ENCODE measurements around the gene EPPIN. TPM values are rescaled to one million over a fixed set of nuclear protein-coding genes. Genes with fewer than 3 reads are reported as not detected.

Gene EPPIN
- total and polyA plus RNA-seq, 11 donors: 0.20 TPM; not detected in 10

DNA sequence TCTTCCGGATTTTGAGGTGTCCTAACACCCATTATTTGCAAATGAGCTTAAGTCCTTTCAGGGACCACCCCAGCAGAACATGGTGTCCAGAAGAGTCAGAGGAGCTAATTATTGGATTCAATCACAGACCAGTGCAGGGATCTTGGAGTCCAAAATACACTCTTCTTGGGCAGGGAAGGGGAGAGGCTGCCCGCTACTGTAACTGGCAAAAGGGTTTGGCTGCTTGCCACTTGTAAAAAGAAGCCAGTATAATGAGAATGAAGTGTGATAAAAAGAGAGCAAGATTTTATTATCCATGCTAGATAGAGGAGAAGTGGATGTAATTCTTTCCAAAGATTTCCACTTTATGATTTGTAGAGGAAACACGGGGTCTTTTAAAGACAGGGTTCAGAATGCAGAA is 51.0 kb downstream of the EPPIN start:
- H3K27ac ChIP-seq: no peak overlapping the region
- H3K9me3 ChIP-seq: no peaks in the 10 kb centered on the region
- H3K4me1 ChIP-seq: no peaks in the 10 kb centered on the region
- peaks cover 0 to 25% (median 6%) of the 10 kb centered on the region in 9 donors for H3K27me3 ChIP-seq
- H3K36me3 ChIP-seq: no peaks in the 10 kb centered on the region
- H3K4me3 ChIP-seq: no peak overlapping the region
- WGBS, 4 donors: 68 to 84% (median 73%) methylated on average over 3 of the region's 3 CpGs
- ATAC-seq (no peak), DNase-seq (no peak)
- intact Hi-C loops (cut with DNase I): no loop called here
- TF ChIP-seq POLR2A (IDR thresholded peaks at IDR 0.05) (no peak), CTCF (IDR thresholded peaks at IDR 0.05) (no peak)

- Histone ChIP-seq H3K36me3 (no peaks in the 10 kb centered on the region), H3K27me3 (peaks cover 0 to 25% (median 6%) of the 10 kb centered on the region in 9 donors), H3K27ac (no peak overlapping the region), H3K4me1 (no peaks in the 10 kb centered on the region), H3K9me3 (no peaks in the 10 kb centered on the region), H3K4me3 (no peak overlapping the region)
- ATAC-seq (no peak), DNase-seq (no peak)
- TF ChIP-seq POLR2A (IDR thresholded peaks at IDR 0.05) (no peak), CTCF (IDR thresholded peaks at IDR 0.05) (no peak)
- intact Hi-C loops (cut with DNase I): no loop called here
- 84 to 100% (median 85%) methylated on average over 1 of the region's 1 CpG for WGBS, 4 donors
Observed at GRCh38 chr20:45495501-45495941, 51.7 kb downstream of the EPPIN start.

Other genes with a start within 250 kb of the EPPIN start
- not detected for gene RBPJL, start 240.6 kb downstream of the EPPIN start, total RNA-seq
- gene RBPJL, start 240.6 kb downstream of the EPPIN start, polyA plus RNA-seq: not detected
- gene MATN4, start 239.1 kb downstream of the EPPIN start, total RNA-seq: not detected
- gene MATN4, start 239.1 kb downstream of the EPPIN start, polyA plus RNA-seq: not detected
- gene SDC4, start 199.0 kb downstream of the EPPIN start, total RNA-seq: 100 to 1,000 TPM in 2 of 9 donors, 10 to 100 TPM in 7; 62.1 to 140 (median 94.1) TPM
- gene SDC4, start 199.0 kb downstream of the EPPIN start, polyA plus RNA-seq: 100 to 1,000 TPM in 1 of 2 donors, 10 to 100 TPM in 1; 44.3 to 139 TPM
- gene SYS1, start 184.2 kb downstream of the EPPIN start, total RNA-seq: 10 to 100 TPM; 16.4 to 54.0 (median 23.0) TPM
- gene SYS1, start 184.2 kb downstream of the EPPIN start, polyA plus RNA-seq: 10 to 100 TPM; 12.6 to 68.8 TPM
- gene TP53TG5, start 169.1 kb downstream of the EPPIN start, total RNA-seq: 1 to 10 TPM in 2 of 9 donors, under 1 TPM in 5, not detected in 2; 0.32 to 3.2 (median 0.76) TPM
- gene TP53TG5, start 169.1 kb downstream of the EPPIN start, polyA plus RNA-seq: 1 to 10 TPM in 1 of 2 donors, under 1 TPM in 1; 0.40 to 1.5 TPM
- 100 to 1,000 TPM; 209 to 395 (median 346) TPM for gene DBNDD2, start 139.1 kb downstream of the EPPIN start, total RNA-seq
- gene DBNDD2, start 139.1 kb downstream of the EPPIN start, polyA plus RNA-seq: 100 to 1,000 TPM; 331 to 423 TPM
- 100 to 1,000 TPM; 124 to 224 (median 165) TPM for gene PIGT, start 131.3 kb downstream of the EPPIN start, total RNA-seq
- 100 to 1,000 TPM; 106 to 175 TPM for gene PIGT, start 131.3 kb downstream of the EPPIN start, polyA plus RNA-seq
- gene WFDC2, start 77.6 kb downstream of the EPPIN start, total RNA-seq: 1 to 10 TPM in 1 of 9 donors, under 1 TPM in 1, not detected in 7; 0.77 to 4.7 TPM
- gene WFDC2, start 77.6 kb downstream of the EPPIN start, polyA plus RNA-seq: under 1 TPM in 1 of 2 donors, not detected in 1; 0.51 TPM
- not detected for gene SPINT3, start 31.8 kb downstream of the EPPIN start, total RNA-seq
- gene SPINT3, start 31.8 kb downstream of the EPPIN start, polyA plus RNA-seq: not detected
- gene WFDC6, start 7.9 kb downstream of the EPPIN start, total RNA-seq: not detected
- gene WFDC6, start 7.9 kb downstream of the EPPIN start, polyA plus RNA-seq: not detected
- not detected for gene WFDC8, start 31.9 kb upstream of the EPPIN start, total RNA-seq
- not detected for gene WFDC8, start 31.9 kb upstream of the EPPIN start, polyA plus RNA-seq
- not detected for gene WFDC10A, start 82.3 kb upstream of the EPPIN start, total RNA-seq
- not detected for gene WFDC10A, start 82.3 kb upstream of the EPPIN start, polyA plus RNA-seq
- not detected for gene WFDC9, start 83.9 kb upstream of the EPPIN start, total RNA-seq
- not detected for gene WFDC9, start 83.9 kb upstream of the EPPIN start, polyA plus RNA-seq
- gene WFDC11, start 122.8 kb upstream of the EPPIN start, total RNA-seq: not detected
- gene WFDC11, start 122.8 kb upstream of the EPPIN start, polyA plus RNA-seq: not detected
- gene WFDC13, start 154.6 kb upstream of the EPPIN start, total RNA-seq: not detected
- not detected for gene WFDC13, start 154.6 kb upstream of the EPPIN start, polyA plus RNA-seq
- gene WFDC10B, start 157.6 kb upstream of the EPPIN start, total RNA-seq: not detected
- gene WFDC10B, start 157.6 kb upstream of the EPPIN start, polyA plus RNA-seq: not detected
- not detected for gene SPINT4, start 174.9 kb upstream of the EPPIN start, total RNA-seq
- gene SPINT4, start 174.9 kb upstream of the EPPIN start, polyA plus RNA-seq: not detected
- 1 to 10 TPM in 4 of 9 donors, under 1 TPM in 1, not detected in 4; 0.86 to 2.4 (median 1.4) TPM for gene WFDC3, start 244.5 kb upstream of the EPPIN start, total RNA-seq
- under 1 TPM in 1 of 2 donors, not detected in 1; 0.72 TPM for gene WFDC3, start 244.5 kb upstream of the EPPIN start, polyA plus RNA-seq
- 10 to 100 TPM; 10.1 to 24.9 (median 21.3) TPM for gene DNTTIP1, start 244.6 kb upstream of the EPPIN start, total RNA-seq
- gene DNTTIP1, start 244.6 kb upstream of the EPPIN start, polyA plus RNA-seq: 10 to 100 TPM; 25.0 to 31.5 TPM